KMS-11 (cell line): ENCODE results near the gene ARVCF.

Experiments used
- H2AFZ ChIP-seq: fragments of 200-600 bp; sonication (generic); 2 replicates; pipeline ENCODE4 v1.6.1; 2016; ENCODE audit warnings: antibody characterized with exemption, mixed run types, low read depth
- H3K27ac ChIP-seq: fragments of 200-600 bp; sonication (generic); 2 replicates; pipeline ENCODE4 v1.6.1; 2016; ENCODE audit warnings: mild to moderate bottlenecking, mixed run types
- H3K27me3 ChIP-seq: fragments of 200-600 bp; sonication (generic); 2 replicates; pipeline ENCODE4 v1.6.1; 2017; ENCODE audit warnings: mild to moderate bottlenecking, low read depth, mixed run types, moderate library complexity; ENCODE audit not compliant: insufficient read depth
- H3K36me3 ChIP-seq: fragments of 200-600 bp; sonication (generic); 2 replicates; pipeline ENCODE4 v1.6.1; 2017; ENCODE audit warnings: mild to moderate bottlenecking, mixed run types; ENCODE audit not compliant: insufficient read depth
- H3K4me1 ChIP-seq: fragments of 200-600 bp; sonication (generic); 2 replicates; pipeline ENCODE4 v1.6.1; 2016; ENCODE audit warnings: mild to moderate bottlenecking, low read depth, mixed run types; ENCODE audit not compliant: poor library complexity, severe bottlenecking
- H3K4me2 ChIP-seq: fragments of 200-600 bp; sonication (generic); 2 replicates; pipeline ENCODE4 v1.7.0; 2016; ENCODE audit warnings: mild to moderate bottlenecking, mixed run types
- H3K4me3 ChIP-seq: fragments of 200-600 bp; sonication (generic); IDR thresholded peaks from 2 replicates; pipeline ENCODE4 v1.6.1; 2017; ENCODE audit warnings: low read depth, low read length, mixed read lengths; ENCODE audit not compliant: insufficient read depth
- H3K79me2 ChIP-seq: fragments of 200-600 bp; sonication (generic); 2 replicates; pipeline ENCODE4 v1.6.1; 2016; ENCODE audit warnings: low read depth, mixed run types; ENCODE audit not compliant: insufficient read depth
- H3K9ac ChIP-seq: fragments of 200-600 bp; sonication (generic); 2 replicates; pipeline ENCODE4 v1.6.1; 2016; ENCODE audit warnings: mild to moderate bottlenecking, mixed run types
- H4K20me1 ChIP-seq: fragments of 200-600 bp; sonication (generic); 2 replicates; pipeline ENCODE4 v1.6.1; 2016; ENCODE audit warnings: mild to moderate bottlenecking, mixed run types; ENCODE audit not compliant: insufficient read depth
- TF ChIP-seq, protein P1 (sequence below): fragments of 200-600 bp; sonication (generic); conservative IDR thresholded peaks from 2 replicates; pipeline ENCODE4 v1.6.1; 2017; ENCODE audit warnings: low read depth, mild to moderate bottlenecking, antibody characterized with exemption, low read length, moderate library complexity, mixed read lengths

The ARVCF gene

DNA sequence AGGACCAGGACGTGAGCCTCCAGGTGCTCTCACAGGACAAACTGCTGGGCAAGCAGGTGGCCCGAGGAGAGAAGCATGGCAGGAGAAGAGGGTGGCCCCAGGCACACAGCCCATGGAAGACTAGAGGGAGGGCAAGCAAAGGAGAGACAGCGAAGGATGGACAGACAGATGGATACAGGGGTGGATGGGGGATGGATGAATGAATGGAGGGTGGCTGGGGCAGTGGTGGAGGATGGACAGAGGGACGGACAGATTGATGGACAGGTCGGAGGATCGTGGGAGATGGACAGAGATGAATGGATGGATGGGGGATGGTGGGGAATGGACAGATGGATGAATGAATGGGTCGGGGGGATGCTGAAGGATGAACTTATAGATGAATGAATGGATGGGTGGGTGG is 22.7 kb downstream of the ARVCF start:
- H3K4me1 ChIP-seq: no peaks in the 10 kb centered on the region
- no peak overlapping the region for H3K27ac ChIP-seq
- H3K4me3 ChIP-seq: no peak overlapping the region
- no peaks in the 10 kb centered on the region for H3K36me3 ChIP-seq
- H3K79me2 ChIP-seq: no peaks in the 10 kb centered on the region
- TF ChIP-seq, protein P1, sequence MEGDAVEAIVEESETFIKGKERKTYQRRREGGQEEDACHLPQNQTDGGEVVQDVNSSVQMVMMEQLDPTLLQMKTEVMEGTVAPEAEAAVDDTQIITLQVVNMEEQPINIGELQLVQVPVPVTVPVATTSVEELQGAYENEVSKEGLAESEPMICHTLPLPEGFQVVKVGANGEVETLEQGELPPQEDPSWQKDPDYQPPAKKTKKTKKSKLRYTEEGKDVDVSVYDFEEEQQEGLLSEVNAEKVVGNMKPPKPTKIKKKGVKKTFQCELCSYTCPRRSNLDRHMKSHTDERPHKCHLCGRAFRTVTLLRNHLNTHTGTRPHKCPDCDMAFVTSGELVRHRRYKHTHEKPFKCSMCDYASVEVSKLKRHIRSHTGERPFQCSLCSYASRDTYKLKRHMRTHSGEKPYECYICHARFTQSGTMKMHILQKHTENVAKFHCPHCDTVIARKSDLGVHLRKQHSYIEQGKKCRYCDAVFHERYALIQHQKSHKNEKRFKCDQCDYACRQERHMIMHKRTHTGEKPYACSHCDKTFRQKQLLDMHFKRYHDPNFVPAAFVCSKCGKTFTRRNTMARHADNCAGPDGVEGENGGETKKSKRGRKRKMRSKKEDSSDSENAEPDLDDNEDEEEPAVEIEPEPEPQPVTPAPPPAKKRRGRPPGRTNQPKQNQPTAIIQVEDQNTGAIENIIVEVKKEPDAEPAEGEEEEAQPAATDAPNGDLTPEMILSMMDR: no peak
- H4K20me1 ChIP-seq: no peaks in the 10 kb centered on the region
- H3K4me2 ChIP-seq: no peak overlapping the region
- peaks cover 10% of the 10 kb centered on the region; the same call in 1 of the 2 replicates for H3K27me3 ChIP-seq
- H3K9ac ChIP-seq: no peak overlapping the region
- H2AFZ ChIP-seq: no peak overlapping the region

DNA sequence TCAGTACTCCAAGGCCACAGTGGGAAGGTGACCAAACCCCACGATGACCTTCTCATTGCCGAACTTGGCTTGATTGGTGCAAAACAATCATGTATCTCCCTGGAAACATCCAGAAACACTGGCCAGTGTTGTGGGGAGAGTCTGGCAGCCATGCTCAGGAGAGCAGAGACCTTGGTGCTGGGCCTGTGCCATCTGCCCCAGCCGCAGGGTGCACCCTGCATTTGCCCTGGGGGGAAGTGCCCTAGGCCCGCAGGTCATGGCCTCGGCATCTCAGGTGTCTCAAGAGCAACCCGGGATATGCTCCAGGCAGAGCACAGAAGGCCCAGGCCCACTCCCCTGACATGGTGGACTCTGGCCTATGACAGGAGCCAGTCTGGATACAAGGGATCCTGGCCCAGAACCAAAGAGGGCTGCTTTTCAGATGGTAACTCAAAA is 23.7 kb downstream of the ARVCF start:
- no peak overlapping the region for H3K9ac ChIP-seq
- no peaks in the 10 kb centered on the region for H3K36me3 ChIP-seq
- peaks cover 10% of the 10 kb centered on the region; the same call in 1 of the 2 replicates for H3K27me3 ChIP-seq
- no peak overlapping the region for H3K4me2 ChIP-seq
- H3K79me2 ChIP-seq: no peaks in the 10 kb centered on the region
- TF ChIP-seq, protein P1: no peak
- H3K27ac ChIP-seq: no peak overlapping the region
- no peaks in the 10 kb centered on the region for H4K20me1 ChIP-seq
- H2AFZ ChIP-seq: no peak overlapping the region
- H3K4me3 ChIP-seq: no peak overlapping the region
- no peaks in the 10 kb centered on the region for H3K4me1 ChIP-seq

DNA sequence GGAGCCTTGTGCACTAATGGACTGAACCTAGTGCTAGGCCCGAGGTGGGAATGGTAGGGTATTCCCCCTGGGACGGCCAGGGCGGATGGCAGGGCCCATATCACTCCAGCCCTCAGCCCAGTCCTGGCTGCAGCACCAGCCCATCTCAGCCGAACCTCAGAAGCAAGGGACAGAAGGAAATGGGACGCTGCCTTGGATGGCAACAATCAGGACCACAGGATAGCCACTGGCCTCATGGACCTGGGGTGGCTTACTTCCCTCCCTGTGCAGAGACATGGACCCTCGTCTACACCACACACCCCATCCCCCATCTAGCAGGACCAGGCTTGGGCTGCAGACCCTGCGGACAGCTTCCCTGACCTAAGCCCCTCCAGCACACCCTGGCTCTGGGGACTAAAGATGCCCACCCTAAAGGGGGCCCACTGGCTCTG is 24.1 kb downstream of the ARVCF start:
- TF ChIP-seq, protein P1: no peak
- Histone ChIP-seq H3K27ac (no peak overlapping the region), H3K27me3 (peaks cover 10% of the 10 kb centered on the region; the same call in 1 of the 2 replicates), H3K79me2 (no peaks in the 10 kb centered on the region), H3K9ac (no peak overlapping the region), H3K36me3 (no peaks in the 10 kb centered on the region), H3K4me3 (no peak overlapping the region), H4K20me1 (no peaks in the 10 kb centered on the region), H2AFZ (no peak overlapping the region), H3K4me1 (no peaks in the 10 kb centered on the region), H3K4me2 (no peak overlapping the region)

DNA sequence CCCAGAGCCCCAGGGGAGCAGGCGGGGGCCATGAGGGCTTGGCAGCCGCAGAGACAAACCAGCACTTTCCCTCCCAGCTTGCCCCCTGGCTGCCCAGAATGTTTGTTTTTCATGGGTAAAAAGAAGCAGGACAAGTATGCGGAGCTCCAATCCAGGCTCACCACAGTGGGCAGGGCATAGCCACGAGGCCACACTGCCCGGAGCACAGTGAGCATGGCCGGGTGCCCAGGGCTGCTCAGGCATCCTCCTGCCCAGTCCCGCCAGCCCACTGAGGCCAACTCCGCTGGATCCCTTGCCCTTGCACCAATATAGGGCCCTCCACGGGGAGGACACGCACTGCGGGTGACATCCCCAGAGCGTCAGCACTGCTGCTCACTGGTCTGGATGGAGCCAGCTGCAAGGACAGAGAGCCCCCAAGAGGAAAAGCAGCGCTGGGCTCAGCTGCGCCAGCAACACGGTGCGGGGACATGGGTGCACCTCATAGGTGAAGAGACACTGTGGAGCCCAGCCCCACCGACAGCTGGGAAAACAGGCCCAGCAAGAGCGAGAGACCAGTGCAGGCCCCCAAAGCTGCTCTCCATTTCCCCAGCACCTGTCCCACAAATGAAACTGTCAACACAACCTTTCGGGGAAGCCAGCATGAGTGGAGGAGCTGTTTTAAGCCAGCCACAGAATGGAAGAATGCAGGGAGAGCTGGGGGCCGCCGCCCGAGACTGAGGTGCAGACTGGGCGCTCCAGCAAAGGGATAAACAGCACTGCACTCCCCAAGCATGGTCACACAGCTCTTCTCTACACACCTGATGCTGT is 24.8 kb downstream of the ARVCF start:
- no peaks in the 10 kb centered on the region for H3K36me3 ChIP-seq
- H3K4me1 ChIP-seq: no peaks in the 10 kb centered on the region
- no peaks in the 10 kb centered on the region for H4K20me1 ChIP-seq
- H3K9ac ChIP-seq: no peak overlapping the region
- peaks cover 9% of the 10 kb centered on the region; the same call in 1 of the 2 replicates for H3K27me3 ChIP-seq
- no peak overlapping the region for H3K4me3 ChIP-seq
- TF ChIP-seq, protein P1: no peak
- no peak overlapping the region for H3K27ac ChIP-seq
- H3K4me2 ChIP-seq: no peak overlapping the region
- H2AFZ ChIP-seq: no peak overlapping the region
- no peaks in the 10 kb centered on the region for H3K79me2 ChIP-seq
